Mammary epithelial cell (primary cell): ENCODE data around the gene TMEM178A.

Experiments
- EZH2 ChIP-seq: IDR thresholded peaks from 2 replicates; pipeline ENCODE4 v1.6.1; 2012; ENCODE audit warnings: low read length, inconsistent platforms, borderline replicate concordance
- TF ChIP-seq, protein P1 (sequence below), 2 donors: IDR thresholded peaks in 1 of 2; conservative IDR thresholded peaks in 1 of 2; 2 replicates each; pipeline ENCODE4 v1.5.1; 2011 to 2012; ENCODE audit warnings: inconsistent platforms in 2 of 2, low read length in 2 of 2, mild to moderate bottlenecking in 2 of 2, control low read depth in 1 of 2, low read depth in 1 of 2; ENCODE audit not compliant: insufficient read depth in 1 of 2; ENCODE audit errors: extremely low read depth in 1 of 2

DNA sequence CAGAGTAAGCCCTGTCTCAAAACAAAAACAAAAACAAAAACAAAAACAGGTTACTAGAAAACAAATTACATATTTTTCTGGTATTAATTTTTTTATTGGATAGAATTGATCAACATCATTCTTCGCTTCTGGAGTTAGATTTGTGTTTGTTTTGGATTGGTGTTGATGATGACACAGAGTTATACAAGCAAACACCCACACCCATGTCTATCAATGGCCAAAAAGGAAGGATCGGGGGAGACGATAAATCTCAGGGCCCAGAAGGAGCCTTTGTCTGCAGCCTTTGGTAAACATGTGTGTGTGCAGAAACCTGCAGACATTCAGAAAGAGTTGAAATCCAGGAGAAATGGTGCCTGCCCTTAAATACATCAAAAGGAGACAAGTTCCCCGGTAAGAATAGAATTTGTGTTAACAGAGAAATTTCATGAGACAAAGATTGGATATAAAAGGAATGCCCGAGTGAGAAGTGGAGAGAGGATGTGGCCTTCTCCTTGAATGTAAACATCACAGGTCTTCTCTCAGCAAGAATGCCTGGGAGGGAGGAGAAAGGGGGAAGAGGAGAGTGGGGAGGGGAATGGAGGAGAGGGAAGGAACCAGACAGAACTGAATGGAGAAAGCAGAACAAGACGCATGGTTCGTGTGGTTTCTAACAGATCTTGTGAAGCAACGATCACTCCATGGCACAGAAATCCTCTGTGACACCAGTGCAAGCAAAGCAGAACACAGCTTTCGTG is 40.4 kb upstream of the TMEM178A start:
- TF ChIP-seq, protein P1, sequence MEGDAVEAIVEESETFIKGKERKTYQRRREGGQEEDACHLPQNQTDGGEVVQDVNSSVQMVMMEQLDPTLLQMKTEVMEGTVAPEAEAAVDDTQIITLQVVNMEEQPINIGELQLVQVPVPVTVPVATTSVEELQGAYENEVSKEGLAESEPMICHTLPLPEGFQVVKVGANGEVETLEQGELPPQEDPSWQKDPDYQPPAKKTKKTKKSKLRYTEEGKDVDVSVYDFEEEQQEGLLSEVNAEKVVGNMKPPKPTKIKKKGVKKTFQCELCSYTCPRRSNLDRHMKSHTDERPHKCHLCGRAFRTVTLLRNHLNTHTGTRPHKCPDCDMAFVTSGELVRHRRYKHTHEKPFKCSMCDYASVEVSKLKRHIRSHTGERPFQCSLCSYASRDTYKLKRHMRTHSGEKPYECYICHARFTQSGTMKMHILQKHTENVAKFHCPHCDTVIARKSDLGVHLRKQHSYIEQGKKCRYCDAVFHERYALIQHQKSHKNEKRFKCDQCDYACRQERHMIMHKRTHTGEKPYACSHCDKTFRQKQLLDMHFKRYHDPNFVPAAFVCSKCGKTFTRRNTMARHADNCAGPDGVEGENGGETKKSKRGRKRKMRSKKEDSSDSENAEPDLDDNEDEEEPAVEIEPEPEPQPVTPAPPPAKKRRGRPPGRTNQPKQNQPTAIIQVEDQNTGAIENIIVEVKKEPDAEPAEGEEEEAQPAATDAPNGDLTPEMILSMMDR (conservative IDR thresholded peaks at IDR 0.05 in 1 of 2, IDR thresholded peaks at IDR 0.05 in 1 of 2; ENCODE audit: extremely low read depth in 1 of 2, insufficient read depth in 1 of 2, low read depth in 1 of 2, low read length in 2 of 2) = no peak
- TF ChIP-seq EZH2 = no peak
